Forelimb muscle (tissue), 1 donor: ENCODE measurements around the gene KCTD2. TPM values are rescaled to one million over a fixed set of nuclear protein-coding genes. Genes with fewer than 3 reads are reported as not detected.
"Not testable (repeated sequence)": the region's sequence is repeated elsewhere in the genome, so short reads cannot be mapped to it uniquely, and the experiment has no call there.

Source experiments
- DNase-seq: peaks from one replicate; pipeline ENCODE4 v3.0.0-alpha.2; 2013; ENCODE audit warnings: low read depth
- polyA plus RNA-seq: library from polyadenylated mRNA; unstranded; fragments of 120-200 nt; gene quantifications from one replicate; pipeline ENCODE4 v1.2.1, GENCODE V29; 2013; ENCODE audit not compliant: insufficient read length

KCTD2 gene, protein sequence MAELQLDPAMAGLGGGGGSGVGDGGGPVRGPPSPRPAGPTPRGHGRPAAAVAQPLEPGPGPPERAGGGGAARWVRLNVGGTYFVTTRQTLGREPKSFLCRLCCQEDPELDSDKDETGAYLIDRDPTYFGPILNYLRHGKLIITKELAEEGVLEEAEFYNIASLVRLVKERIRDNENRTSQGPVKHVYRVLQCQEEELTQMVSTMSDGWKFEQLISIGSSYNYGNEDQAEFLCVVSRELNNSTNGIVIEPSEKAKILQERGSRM
- 20.5 TPM for polyA plus RNA-seq

DNA sequence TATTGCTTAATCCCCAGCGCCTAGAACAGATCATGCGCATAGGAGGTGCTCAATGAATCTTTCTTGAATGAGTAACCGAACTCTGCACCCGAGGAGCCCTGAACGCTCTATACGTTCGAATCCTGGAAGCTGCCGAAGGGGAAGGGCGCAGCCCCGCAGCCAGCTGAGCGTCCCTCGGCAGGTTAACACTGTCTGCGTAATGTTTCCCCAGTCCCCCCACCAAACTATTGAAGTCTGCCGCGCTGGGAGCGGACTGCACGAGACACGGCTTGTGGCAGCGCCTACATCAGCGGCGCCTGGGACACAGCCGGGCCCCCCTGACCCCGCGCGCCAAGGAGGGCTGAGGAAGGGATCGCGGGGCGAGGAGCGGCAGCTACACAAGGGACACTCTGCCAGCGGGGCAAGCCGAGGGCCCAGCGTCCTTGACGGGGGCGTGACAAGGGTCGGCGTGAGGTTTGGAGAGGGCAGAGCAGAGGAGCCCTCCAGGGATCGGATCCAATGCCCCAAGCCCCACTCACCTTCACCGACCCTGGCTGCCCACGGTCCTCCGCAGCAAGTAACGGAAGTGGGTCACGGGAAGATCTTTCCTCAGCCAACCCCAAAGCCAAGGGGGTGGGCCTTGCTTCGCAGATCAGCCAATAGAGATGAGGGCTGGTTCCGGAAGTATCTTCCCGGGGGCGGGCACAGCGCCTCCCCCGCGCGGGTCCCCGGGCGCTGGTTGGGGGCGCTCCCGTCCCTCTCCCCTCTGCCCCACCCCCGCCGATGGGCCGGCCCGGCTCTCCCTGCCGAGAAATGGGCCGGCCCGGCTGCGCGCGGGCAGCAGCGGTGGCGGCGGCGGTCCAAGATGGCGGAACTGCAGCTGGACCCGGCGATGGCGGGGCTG is at the start of gene KCTD2, which contains the start of gene ATP5PD:
KCTD2 (plus strand) TSS at position 819 of the 883 bp plus-strand sequence; CDS start at position 845, 26 bp downstream.
ATP5PD (minus strand) TSS at position 563 of the 883 bp plus-strand sequence. CDS start 4,319 bp downstream, outside the sequence.
- DNase-seq, result peak; percentile 93

DNA sequence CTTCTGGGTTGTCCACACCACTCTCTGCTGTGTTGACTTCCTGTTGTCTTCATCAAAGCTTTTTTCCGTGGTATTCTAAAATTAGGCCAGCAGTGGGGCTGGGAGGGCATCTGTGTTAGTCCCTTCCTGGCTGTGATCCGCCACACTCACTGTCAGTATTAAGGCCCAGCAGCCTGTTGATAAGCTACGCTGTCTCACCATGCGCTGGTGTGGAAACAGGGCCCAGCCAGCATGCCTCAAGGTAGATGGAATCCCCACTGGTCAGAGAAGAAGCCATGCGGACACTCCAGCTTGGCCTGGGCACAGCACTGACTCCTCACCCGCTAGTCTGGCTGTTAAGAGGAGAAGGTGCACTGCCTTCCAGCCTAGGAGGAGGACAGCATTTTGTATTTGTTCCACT is 48.2 kb upstream of the KCTD2 start:
- DNase-seq, result no peak

DNA sequence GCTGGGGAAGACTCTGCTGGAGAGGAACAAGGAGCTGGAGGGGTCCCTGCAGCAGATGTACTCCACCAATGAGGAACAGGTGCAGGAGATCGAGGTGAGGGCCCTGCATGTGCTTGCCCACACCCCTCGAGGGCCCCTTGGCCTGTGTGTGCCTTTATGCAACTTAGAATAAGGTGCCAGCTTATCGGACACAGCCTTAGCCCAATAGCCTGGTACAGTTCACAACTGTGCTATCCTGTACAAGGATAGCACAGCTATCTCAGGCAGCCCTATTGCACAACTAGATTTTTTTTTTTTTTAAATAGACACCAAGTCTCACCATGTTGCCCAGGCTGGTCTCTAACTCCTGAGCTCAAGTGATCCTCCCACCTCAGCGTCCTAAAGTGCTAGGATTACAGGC is 47.5 kb upstream of the KCTD2 start:
- no peak for DNase-seq

DNA sequence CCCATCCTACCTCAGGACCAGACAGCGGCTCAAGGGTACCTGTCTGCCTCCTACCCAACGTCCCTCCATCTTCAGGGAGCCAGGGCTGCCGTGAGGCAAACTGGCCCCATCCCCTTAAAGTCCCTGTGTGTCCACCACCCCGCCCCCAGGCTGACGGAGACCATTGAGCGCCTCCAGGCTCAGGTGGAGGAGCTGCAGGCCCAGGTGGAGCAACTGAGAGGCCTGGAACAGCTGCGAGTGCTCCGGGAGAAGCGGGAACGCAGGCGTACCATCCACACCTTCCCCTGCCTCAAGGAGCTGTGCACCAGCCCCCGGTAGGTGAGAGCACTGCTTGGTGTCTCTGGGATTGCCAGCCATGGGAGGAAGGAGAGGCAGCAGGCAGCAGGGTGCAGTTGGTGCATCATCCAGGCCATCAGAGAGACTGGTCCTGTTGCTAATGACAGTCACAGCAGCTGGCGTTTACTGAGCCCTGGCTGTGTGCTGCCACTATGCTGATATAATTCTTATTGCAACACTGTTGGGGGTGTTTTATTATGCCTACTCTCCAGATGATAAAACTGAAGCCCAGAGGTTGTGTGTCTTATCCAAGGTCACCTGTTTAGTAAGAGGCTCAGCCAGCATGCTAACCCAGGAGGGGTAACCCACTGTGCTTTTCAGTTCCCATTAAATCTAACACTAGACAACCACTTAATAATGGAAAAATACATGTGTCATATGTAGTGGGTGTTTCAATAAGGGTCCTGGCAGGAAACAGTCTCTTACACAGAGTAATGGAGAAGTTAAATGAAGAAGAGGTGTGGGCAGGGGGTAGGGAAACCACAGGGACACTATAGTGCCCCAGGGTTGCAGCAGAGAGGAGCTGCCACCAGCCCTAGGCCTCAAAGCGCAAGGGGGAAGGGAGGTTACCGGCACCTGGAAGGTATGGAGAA is 44.8 kb upstream of the KCTD2 start:
- no peak for DNase-seq

DNA sequence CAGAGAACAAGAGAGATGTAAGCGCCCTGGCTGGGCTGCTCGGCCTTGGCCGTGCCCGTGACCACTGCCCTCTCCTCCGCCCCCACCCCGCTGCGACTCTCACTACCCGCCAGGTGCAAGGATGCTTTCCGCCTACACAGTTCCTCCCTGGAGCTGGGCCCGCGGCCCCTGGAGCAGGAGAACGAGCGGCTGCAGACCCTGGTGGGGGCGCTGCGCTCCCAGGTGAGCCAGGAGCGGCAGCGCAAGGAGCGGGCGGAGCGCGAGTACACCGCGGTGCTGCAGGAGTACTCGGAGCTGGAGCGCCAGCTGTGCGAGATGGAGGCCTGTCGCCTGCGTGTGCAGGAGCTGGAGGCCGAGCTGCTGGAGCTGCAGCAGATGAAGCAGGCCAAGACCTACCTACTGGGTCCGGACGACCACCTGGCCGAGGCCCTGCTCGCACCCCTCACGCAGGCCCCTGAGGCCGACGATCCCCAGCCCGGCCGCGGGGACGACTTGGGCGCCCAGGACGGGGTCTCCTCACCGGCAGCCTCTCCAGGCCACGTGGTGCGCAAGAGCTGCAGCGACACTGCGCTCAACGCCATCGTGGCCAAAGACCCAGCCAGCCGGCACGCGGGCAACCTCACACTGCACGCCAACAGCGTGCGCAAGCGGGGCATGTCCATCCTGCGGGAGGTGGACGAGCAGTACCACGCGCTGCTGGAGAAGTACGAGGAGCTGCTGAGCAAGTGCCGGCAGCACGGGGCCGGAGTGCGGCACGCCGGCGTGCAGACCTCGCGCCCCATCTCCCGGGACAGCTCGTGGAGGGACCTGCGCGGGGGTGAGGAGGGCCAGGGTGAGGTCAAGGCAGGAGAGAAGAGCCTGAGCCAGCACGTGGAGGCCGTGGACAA is 43.7 kb upstream of the KCTD2 start:
- DNase-seq, result no peak

DNA sequence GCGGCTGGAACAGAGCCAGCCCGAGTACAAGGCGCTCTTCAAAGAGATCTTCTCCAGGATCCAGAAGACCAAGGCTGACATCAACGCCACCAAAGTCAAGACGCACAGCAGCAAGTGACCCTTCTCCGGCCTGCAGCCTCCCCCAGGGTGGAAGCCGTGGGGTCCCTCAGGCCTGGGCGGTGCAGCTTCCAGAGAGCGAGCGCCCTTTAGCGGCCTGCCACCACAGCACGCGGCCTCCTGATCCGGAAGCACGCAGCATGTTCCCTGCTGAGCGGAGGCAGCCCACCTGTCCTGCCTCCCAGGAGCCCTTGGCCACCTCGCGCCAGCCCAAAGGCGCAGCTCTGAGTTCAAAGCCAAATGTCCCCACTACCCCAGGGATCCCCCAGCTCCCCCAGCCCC is 43.1 kb upstream of the KCTD2 start:
- DNase-seq, result no peak

DNA sequence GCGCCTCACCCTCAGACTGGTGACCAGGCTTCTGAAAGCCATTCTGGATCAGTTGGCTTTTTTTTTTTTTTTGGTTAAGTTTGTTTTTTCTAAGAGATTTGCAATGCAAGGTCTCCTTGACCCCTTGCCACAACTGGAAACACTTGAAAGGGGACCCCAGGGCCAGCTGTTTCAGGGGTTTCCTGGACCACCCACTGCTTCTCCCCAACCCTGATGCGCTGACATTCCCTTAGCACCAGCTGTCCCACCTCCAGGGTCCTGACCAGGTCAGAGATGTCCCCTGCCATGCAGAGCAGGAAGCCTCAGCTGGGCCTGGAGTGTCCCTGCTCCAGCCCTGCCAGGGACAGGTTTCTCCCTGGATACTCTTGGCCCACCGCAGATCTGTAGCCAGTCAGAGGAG is 42.7 kb upstream of the KCTD2 start:
- no peak for DNase-seq

DNA sequence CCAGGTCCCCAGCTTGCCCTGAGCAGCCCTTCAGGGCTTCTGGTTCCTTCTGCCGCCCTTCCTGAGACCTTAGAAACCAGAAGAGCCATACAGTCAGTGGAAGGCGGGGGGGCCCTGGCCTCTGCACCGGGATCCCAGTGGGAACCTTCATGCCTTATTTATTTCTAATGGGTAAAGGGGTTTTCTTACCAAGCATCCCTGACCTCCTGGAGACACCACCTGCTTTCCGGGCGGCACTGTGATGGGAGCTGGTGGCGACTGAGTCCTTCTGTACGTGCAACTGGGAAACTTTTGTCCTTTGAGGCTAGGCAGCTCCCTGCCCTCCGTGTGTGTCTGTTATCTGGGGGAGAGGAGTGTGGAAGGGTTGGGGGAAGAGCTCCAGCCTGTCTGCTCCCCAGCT is 41.7 kb upstream of the KCTD2 start:
- DNase-seq, result no peak

DNA sequence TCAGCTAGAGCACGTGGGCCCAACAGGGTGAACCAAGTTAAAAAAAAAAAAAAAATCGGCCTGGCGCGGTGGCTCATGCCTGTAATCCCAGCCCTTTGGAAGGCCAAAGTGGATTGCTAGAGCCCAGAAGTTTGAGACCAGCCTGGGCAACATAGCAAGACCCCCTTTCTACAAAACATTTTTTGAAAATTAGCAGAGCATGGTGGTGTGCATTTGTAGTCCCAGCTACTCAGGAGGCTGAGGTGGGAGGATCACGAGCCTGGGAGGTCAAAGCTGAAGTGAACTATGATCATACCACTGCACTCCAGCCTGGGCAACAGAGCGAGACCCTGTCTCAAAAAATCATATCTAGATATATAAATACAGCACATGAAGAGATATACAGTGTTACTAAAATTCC is 40.9 kb upstream of the KCTD2 start:
- not testable (repeated sequence) for DNase-seq

DNA sequence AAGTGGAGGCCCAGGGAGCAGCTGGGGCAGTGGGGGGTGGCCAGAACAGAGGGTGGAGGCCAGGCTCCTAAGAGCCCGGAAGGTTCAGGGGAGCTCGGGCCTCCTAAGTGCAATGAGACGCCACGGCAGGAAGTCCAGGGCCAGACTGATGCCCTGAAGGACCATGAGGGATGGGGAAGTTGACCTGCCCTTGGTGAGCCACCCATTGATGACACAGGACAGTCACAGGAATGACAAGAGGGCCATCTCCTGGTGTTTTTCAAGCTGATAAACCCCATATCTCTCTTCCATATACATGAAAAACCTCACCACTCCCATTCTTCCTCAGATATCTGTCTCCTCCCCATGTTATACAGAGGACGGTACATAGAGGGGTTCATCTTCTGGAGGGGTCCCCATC is 40.4 kb upstream of the KCTD2 start:
- no peak for DNase-seq

DNA sequence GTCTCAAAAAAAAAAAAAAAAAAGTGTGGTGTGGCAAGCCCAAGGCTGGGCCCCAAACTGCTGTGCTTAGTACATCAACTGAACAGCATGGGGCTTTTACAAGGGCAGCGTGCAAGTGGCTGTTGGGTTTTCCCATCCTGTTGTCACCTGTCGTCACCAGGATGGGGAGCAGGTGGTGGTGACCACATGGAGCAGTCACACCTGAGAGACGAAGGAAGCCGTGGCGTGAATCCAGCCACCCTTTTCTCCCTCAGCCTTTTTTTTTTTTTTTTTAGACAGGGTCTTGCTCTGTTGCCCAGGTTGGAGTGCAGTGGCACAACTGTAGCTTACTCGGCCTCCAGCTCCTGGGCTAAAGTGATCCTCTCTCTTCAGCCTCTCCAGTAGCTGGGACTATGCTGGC is 38.7 kb upstream of the KCTD2 start:
- no peak for DNase-seq

DNA sequence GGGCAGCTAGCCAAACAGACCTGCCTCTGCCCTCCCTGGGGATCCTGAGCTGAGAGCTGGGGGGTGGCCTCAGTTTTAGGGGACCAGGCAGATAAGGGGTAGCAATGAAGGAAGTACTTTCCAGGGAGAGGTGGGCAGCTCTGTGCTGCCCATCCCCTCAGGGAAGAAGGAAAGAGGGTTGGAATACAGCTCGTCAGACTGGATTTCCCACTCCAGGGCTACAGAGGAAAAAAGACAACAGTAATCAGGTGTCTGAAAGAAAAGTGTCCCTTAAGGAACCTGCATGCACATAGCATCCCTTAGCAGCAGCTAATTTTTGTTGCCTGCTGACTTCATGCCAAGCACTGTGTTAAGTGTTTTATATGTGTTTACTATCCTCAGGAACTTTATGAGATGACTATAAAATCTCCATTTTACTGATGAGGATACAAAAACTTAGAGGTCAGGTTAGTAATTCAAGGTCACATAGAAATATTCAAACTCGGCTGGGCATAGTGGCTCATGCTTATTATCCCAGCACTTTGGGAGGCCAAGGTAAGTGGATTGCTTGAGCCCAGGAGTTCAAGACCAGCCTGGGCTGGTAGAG is 37.8 kb upstream of the KCTD2 start:
- DNase-seq, result no peak

DNA sequence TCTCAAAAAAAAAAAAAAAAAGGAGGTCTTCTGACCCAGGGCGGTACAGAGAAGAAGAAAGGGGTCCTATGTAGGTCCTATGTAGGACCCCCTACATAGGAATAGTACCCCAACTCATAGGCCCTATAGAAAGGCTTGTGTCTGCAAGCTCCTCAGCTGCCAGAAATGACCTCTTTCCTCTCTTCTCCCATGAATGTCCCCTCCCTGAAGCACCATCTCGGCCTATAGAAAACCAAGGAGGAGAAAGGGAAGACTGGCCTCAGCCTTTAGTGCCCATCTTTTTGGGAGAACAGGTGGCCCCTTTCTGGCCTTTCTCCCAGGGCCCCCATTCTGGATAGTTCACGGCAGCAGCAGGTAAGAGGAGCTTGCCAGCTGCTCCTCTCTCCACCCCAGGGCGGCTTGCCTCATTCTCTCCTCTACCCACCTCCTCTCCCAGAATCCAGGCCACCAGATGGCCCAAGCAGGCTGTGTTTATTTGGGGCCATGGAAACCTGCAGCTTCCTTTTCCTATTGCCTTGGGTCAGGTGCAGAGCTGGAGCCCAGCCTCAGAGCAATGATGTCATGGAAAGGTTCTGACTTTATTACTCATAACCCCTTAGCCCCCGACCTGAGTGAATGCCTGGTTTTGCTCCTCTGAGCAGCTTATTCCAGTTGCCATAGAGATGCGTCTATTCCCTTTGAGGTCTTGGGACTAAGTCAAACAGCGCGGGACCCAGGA is 36.2 kb upstream of the KCTD2 start:
- no peak for DNase-seq

DNA sequence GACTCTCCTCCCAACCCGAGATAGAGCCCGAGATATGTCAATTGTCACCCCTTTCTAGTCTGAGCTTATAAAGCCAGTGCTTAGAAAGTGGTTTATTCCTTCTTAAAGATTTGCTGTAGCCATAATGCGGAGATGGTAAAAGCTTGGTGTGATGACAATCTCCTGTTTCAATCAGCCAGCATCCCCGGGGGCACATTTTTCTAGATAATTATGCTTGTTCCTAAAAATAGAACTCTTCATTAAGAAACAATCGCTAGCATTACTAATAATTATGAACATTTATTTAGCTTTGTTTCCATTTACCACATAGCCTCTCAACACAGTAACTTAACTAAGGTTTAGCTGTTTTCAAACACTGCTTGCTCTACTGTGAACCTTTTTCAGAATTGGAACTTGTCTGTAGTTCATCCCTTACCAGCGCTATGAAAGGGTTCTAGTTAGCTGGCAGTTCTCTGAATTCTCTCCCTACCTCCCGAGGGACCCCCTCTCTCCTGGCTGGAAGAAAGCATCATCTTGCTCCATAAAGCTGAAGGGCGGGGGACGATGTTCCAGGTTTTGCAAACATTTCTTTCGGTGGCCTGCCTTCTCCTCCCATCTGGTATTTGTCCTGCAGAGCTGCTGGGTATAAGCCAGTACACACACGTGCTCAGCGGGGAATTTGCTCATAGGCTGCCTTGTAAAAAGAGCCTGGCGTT is 35.5 kb upstream of the KCTD2 start:
- DNase-seq, result no peak

DNA sequence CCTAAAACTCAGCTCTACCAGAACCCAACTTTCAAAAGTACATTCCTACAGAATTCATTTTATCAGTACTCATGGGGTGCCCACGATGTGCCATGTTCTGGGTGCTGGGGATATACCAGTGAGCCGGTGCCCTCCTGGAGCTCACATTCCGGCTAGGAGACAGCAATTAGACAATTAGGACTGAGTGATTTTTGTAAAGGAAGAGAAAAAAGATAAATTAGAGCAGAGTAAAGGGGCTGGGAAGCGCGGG is 35.0 kb upstream of the KCTD2 start:
- DNase-seq, result no peak

DNA sequence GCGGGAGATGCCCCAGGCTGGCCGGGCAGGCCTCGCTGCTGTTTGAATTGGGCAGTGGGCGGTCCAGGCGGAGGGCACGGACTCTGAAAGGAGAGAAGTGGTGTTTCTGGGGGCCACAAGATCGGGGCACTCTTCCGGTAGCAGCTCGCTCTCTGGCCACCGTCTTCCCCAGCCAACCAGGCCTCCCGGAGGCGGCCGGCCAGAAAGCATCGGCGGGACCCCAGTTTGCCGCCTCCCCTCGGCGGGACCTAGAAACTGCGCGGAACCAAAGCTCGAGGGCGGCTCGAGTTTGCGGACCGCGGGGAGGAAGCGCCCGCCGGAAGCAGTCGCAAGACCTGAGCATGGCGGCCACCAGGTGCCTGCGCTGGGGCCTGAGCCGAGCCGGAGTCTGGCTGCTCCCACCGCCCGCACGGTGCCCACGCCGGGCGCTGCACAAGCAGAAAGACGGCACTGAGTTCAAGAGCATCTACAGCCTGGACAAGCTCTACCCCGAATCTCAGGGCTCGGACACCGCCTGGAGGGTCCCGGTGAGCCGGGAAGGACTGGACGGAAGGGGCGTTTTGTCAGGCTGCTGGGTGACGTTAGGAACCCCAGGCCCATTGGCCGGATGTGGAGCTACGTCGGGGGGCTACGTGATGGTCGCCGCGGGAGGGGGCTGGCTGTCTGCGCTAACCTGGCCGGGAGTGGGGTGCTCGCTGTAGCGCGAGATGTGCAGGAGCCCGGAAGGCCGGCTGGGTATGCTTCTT is 34.5 kb upstream of the KCTD2 start, which contains the start of gene MRPL58:
MRPL58 (plus strand) TSS at position 325 of the 746 bp plus-strand sequence; CDS start at position 342, 17 bp downstream.
- DNase-seq, result no peak

DNA sequence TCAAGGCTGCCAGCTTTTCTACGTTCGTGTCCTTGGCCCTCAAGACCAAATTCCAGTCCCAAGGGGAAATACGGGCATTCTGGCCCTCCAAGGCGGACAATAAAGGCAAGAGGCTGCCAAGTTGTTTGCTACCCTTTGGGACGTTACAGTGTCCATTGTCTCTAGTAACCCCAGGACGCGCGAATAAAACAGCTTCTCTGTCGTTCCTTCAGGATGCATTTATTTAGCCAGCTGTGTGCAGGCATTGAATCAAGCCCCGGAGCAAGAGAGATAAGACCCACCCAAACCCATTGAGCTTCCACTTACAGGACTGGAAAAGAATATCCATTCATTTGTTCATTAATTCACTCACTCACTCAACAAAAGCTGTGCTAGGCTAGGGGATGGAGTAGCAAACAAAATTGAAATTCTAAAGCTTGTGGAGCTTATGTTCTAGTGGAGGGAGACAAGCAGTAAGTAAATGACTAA is 33.9 kb upstream of the KCTD2 start:
- no peak for DNase-seq

DNA sequence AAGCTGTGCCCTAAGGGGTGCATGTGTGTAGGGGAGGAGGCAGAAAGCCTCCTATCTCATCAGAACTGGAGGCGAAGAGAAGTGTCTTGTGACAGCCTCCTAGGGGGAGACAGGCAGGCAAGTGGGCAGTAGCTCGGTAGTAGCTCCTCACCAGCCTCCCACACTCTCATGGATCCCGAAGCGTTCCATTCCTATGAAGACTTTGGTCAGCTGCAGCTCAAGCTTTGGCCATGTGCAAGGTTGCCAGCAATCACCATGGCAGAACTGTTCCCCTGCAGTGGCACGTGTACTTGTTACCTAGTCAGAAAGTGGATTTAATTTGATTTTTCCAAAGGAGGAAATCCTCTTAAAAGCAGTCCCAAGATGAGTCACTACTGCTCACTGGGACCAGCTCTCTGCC is 27.9 kb upstream of the KCTD2 start:
- DNase-seq, result no peak
